Tibial nerve (tissue), 4 donors: ENCODE results near the gene OR52W1.

Experiments used
- EP300 ChIP-seq, 2 donors: sonication (generic); formaldehyde crosslinking; IDR thresholded peaks; one replicate each; pipeline ENCODE4 v1.6.1; 2017; ENCODE audit warnings: antibody characterized with exemption in 2 of 2, mild to moderate bottlenecking in 1 of 2
- POLR2A ChIP-seq, 2 donors: fragments of 450-650 bp; IDR thresholded peaks; one replicate each; pipeline ENCODE4 v1.6.1; 2017; ENCODE audit warnings: antibody characterized with exemption in 2 of 2, mild to moderate bottlenecking in 2 of 2, moderate library complexity in 2 of 2
- TF ChIP-seq, protein P1 (sequence below), 5 experiments: fragments of 200-600 bp in 3 of 5; fragments of 450-650 bp in 2 of 5; sonication (generic) in 3 of 5; IDR thresholded peaks; one replicate each; pipeline ENCODE4 v1.5.1; 2016 to 2019; ENCODE audit warnings: antibody characterized with exemption in 5 of 5, mild to moderate bottlenecking in 3 of 5, moderate library complexity in 2 of 5

DNA sequence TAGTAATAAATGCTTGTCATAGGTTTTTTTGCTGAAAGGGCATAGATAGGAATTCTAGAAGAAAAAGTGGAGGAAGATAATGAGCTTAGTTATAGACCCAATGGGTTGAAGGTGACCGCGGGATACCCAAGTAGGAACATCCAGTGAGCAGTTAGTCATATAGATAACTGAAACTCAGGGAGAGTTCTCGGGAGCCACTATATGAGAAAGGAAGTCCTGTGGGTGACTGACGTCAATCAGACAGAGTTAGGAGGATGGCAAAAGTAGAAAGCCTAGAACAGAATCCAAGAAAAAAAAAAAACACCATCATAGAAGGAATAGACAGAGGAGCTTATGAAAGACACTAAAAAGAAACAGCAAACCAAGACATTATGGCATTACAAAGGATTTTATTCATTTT, 38.2 kb downstream of the OR52W1 start:
- TF ChIP-seq POLR2A (IDR thresholded peaks at IDR 0.05) (no peak), EP300 (IDR thresholded peaks at IDR 0.05) (no peak)
- TF ChIP-seq, protein P1, sequence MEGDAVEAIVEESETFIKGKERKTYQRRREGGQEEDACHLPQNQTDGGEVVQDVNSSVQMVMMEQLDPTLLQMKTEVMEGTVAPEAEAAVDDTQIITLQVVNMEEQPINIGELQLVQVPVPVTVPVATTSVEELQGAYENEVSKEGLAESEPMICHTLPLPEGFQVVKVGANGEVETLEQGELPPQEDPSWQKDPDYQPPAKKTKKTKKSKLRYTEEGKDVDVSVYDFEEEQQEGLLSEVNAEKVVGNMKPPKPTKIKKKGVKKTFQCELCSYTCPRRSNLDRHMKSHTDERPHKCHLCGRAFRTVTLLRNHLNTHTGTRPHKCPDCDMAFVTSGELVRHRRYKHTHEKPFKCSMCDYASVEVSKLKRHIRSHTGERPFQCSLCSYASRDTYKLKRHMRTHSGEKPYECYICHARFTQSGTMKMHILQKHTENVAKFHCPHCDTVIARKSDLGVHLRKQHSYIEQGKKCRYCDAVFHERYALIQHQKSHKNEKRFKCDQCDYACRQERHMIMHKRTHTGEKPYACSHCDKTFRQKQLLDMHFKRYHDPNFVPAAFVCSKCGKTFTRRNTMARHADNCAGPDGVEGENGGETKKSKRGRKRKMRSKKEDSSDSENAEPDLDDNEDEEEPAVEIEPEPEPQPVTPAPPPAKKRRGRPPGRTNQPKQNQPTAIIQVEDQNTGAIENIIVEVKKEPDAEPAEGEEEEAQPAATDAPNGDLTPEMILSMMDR (IDR thresholded peaks at IDR 0.05): no peak
